Upper lobe of left lung (tissue), 6 donors: ENCODE results near the gene PSMB3. TPM values are rescaled to one million over a fixed set of nuclear protein-coding genes. Genes with fewer than 3 reads are reported as not detected.

ENCODE experiments used
- ATAC-seq, 2 donors: fragments of 200-7000 bp; cut with Tn5 transposase; one replicate each; pipeline ENCODE4 v1.9.1; 2022; ENCODE audit warnings: mild to moderate bottlenecking in 2 of 2, moderate library complexity in 2 of 2; ENCODE audit not compliant: low FRiP score in 2 of 2
- DNase-seq, 2 donors: peaks; one replicate each; pipeline ENCODE4 v3.0.0-alpha.2; 2019 to 2020
- H3K27ac ChIP-seq, 4 donors: fragments of 200-600 bp; sonication (generic); one replicate each; pipeline ENCODE4 v1.5.1; 2016 to 2019
- H3K27me3 ChIP-seq, 4 donors: fragments of 200-600 bp; sonication (generic); one replicate each; pipeline ENCODE4 v1.5.1; 2017 to 2019
- H3K36me3 ChIP-seq, 4 donors: fragments of 200-600 bp; sonication (generic); one replicate each; pipeline ENCODE4 v1.5.1; 2016 to 2019
- H3K4me1 ChIP-seq, 4 donors: fragments of 200-600 bp; sonication (generic); one replicate each; pipeline ENCODE4 v1.5.1; 2018 to 2019
- H3K4me3 ChIP-seq, 4 donors: fragments of 200-600 bp; sonication (generic); one replicate each; pipeline ENCODE4 v1.5.1; 2017 to 2019; ENCODE audit warnings: mild to moderate bottlenecking in 2 of 4, moderate library complexity in 1 of 4
- H3K9me3 ChIP-seq, 4 donors: fragments of 200-600 bp; sonication (generic); one replicate each; pipeline ENCODE4 v1.5.1; 2018 to 2019
- EP300 ChIP-seq, 4 donors: sonication (generic); formaldehyde crosslinking; IDR thresholded peaks; one replicate each; pipeline ENCODE4 v1.5.1; 2017; ENCODE audit warnings: antibody characterized with exemption in 4 of 4, control low read depth in 2 of 4
- POLR2A ChIP-seq, 4 donors: fragments of 450-650 bp; IDR thresholded peaks; one replicate each; pipeline ENCODE4 v1.5.1; 2016 to 2017; ENCODE audit warnings: antibody characterized with exemption in 4 of 4, mild to moderate bottlenecking in 2 of 4
- POLR2AphosphoS5 ChIP-seq, 2 donors: sonication (generic); formaldehyde crosslinking; IDR thresholded peaks; one replicate each; pipeline ENCODE4 v1.5.1; 2017; ENCODE audit warnings: antibody characterized with exemption in 2 of 2
- WGBS, 2 donors: methylation state at CpG; one replicate each; pipeline ENCODE4 v1.1.5; 2017 to 2018; 5-methylcytosine and 5-hydroxymethylcytosine counted together
- total RNA-seq, 6 donors: library from RNA; depleted of rRNA in 4 of 6; stranded (reverse); fragments of >200 nt in 4 of 6; gene quantifications; one replicate each; pipeline versions ENCODE4 v1.1.0 to v1.2.1, GENCODE V29; 2016 to 2021
- TF ChIP-seq, protein P1 (sequence below), 6 experiments: fragments of 450-650 bp in 4 of 6; fragments of 200-600 bp in 2 of 6; sonication (generic) in 2 of 6; IDR thresholded peaks; one replicate each; pipeline ENCODE4 v1.5.1; 2016 to 2019; ENCODE audit warnings: antibody characterized with exemption in 6 of 6
- donor health status: DM: no; HTN: no; CAD: no; lungs with moderate emphysema.
- donor health status: DM: no; HTN: yes; CAD: no; lungs with severe emphysema.

PSMB3 gene
- total RNA-seq, 6 donors from 2014 or later: 61.8 to 157 (median 79.2) TPM

DNA sequence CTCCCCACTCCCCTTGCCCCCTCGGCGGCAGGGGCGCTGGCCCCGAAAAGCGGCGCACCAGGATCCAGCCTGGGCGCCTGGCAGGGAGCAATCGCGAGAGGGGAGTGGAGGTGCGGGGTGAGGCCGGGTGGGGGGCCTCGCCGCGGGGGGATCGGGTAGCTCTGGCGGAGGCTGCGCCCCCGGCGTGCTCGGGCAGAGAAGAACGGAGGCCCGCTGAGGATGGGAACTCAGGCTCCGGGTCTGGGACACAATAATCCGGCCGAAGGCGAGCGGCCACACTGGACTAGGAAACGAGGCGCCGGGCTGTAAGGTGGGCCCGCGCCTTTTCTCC, 3.7 kb upstream of the PSMB3 start:
- Histone ChIP-seq H3K36me3 (no peaks in the 10 kb centered on the region), H3K4me3 (peak overlapping the region; percentile 46 to 86 (median 84)), H3K27ac (peak overlapping the region; percentile 89 to 95 (median 92)), H3K4me1 (peaks cover 58 to 82% (median 80%) of the 10 kb centered on the region in 4 donors), H3K27me3 (peaks cover 0 to 14% (median 2%) of the 10 kb centered on the region in 4 donors), H3K9me3 (no peaks in the 10 kb centered on the region)
- no peak for TF ChIP-seq POLR2A (IDR thresholded peaks at IDR 0.05)
- no peak for TF ChIP-seq EP300 (IDR thresholded peaks at IDR 0.05)
- TF ChIP-seq POLR2AphosphoS5 (IDR thresholded peaks at IDR 0.05): no peak
- TF ChIP-seq, protein P1, sequence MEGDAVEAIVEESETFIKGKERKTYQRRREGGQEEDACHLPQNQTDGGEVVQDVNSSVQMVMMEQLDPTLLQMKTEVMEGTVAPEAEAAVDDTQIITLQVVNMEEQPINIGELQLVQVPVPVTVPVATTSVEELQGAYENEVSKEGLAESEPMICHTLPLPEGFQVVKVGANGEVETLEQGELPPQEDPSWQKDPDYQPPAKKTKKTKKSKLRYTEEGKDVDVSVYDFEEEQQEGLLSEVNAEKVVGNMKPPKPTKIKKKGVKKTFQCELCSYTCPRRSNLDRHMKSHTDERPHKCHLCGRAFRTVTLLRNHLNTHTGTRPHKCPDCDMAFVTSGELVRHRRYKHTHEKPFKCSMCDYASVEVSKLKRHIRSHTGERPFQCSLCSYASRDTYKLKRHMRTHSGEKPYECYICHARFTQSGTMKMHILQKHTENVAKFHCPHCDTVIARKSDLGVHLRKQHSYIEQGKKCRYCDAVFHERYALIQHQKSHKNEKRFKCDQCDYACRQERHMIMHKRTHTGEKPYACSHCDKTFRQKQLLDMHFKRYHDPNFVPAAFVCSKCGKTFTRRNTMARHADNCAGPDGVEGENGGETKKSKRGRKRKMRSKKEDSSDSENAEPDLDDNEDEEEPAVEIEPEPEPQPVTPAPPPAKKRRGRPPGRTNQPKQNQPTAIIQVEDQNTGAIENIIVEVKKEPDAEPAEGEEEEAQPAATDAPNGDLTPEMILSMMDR (IDR thresholded peaks at IDR 0.05): no peak
- ATAC-seq: no peak
- peak in 1 of 2 donors; percentile 89 for DNase-seq
- WGBS, 2 donors: 0% methylated on average over 9 to 29 of the region's 32 CpGs

DNA sequence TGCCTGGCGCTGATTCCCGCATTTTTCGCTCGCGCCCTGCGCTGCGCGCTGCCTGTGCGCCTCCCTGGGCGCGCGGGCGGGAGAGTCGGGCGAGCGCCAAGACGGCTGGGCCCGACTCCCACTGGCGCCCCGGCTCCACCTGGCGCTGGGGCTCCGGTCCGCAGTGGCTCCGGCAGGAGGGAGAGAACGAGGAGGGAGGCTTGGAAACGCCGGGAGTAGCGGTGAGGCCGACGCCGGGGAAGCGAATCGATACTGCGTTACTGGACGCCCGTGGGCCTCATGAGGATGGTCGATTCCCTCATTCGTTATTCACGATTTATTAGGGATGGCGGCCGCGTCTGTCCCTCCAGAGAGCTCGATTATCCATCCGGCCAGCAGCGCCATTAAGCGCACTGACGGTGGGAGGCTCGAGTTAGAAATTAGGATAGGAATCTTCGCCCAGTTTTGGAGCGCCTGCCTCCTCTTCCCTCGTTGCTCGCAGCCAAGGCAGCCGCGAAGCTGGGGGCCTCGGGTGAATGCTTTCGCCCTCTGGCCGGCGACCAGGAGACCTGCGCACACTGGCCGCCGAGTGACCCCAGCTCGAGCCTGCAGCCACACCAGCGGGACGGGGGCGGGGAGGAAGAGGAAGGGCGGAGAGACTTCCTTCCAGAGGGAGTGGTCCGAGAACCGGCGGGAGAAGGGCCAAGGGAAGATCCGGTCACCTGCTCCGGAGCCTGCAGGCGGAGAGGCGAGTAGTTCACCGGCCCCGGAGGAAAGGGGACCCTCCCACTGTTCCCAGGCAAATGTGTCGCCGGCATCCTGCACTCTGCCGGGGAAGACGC, 3.1 kb upstream of the PSMB3 start:
- TF ChIP-seq, protein P1 (IDR thresholded peaks at IDR 0.05): peak in 3 of 6 experiments; percentile 4 to 8 (median 5)
- TF ChIP-seq POLR2A (IDR thresholded peaks at IDR 0.05): peak in 3 of 4 donors; percentile 27 to 77 (median 57)
- peak in 2 of 4 donors; percentile 73 to 83 for TF ChIP-seq EP300 (IDR thresholded peaks at IDR 0.05)
- peak; percentile 82 to 92 for TF ChIP-seq POLR2AphosphoS5 (IDR thresholded peaks at IDR 0.05)
- peak; percentile 38 to 51 for ATAC-seq
- 0 to 2% methylated on average over 2 to 47 of the region's 79 CpGs for WGBS, 2 donors
- no peaks in the 10 kb centered on the region for H3K9me3 ChIP-seq
- peaks cover 0 to 2% (median 0%) of the 10 kb centered on the region in 4 donors for H3K36me3 ChIP-seq
- peak overlapping the region; percentile 46 to 86 (median 84) for H3K4me3 ChIP-seq
- DNase-seq: peak; percentile 91 to 93
- H3K4me1 ChIP-seq: peaks cover 58 to 82% (median 78%) of the 10 kb centered on the region in 4 donors
- H3K27me3 ChIP-seq: peaks cover 0 to 14% (median 2%) of the 10 kb centered on the region in 4 donors
- H3K27ac ChIP-seq: peak overlapping the region; percentile 89 to 95 (median 92)

DNA sequence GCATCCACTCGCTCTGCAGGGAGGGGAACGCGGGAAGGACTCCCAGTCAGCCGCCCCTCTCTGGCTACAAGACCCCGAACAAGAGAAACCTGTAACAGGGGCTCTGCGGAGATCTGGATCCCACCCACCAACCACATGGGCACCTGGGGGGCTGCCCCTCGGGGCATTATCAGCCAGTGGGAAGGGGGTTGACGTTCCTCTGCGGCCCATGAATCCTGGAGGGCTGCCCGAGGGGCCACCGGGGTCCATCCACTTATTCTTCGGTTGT, 2.6 kb upstream of the PSMB3 start:
- no peak for ATAC-seq
- Histone ChIP-seq H3K4me3 (peak overlapping the region; percentile 46 to 86 (median 84)), H3K27ac (peak overlapping the region; percentile 89 to 95 (median 92)), H3K9me3 (no peaks in the 10 kb centered on the region), H3K27me3 (peaks cover 0 to 14% (median 2%) of the 10 kb centered on the region in 4 donors), H3K4me1 (peaks cover 61 to 83% (median 76%) of the 10 kb centered on the region in 4 donors), H3K36me3 (peaks cover 0 to 7% (median 1%) of the 10 kb centered on the region in 4 donors)
- DNase-seq: no peak
- WGBS, 2 donors: 8 to 11% methylated on average over 6 to 12 of the region's 12 CpGs
- TF ChIP-seq EP300 (IDR thresholded peaks at IDR 0.05) (no peak), POLR2AphosphoS5 (IDR thresholded peaks at IDR 0.05) (no peak), POLR2A (IDR thresholded peaks at IDR 0.05) (no peak)
- TF ChIP-seq, protein P1 (IDR thresholded peaks at IDR 0.05): no peak

DNA sequence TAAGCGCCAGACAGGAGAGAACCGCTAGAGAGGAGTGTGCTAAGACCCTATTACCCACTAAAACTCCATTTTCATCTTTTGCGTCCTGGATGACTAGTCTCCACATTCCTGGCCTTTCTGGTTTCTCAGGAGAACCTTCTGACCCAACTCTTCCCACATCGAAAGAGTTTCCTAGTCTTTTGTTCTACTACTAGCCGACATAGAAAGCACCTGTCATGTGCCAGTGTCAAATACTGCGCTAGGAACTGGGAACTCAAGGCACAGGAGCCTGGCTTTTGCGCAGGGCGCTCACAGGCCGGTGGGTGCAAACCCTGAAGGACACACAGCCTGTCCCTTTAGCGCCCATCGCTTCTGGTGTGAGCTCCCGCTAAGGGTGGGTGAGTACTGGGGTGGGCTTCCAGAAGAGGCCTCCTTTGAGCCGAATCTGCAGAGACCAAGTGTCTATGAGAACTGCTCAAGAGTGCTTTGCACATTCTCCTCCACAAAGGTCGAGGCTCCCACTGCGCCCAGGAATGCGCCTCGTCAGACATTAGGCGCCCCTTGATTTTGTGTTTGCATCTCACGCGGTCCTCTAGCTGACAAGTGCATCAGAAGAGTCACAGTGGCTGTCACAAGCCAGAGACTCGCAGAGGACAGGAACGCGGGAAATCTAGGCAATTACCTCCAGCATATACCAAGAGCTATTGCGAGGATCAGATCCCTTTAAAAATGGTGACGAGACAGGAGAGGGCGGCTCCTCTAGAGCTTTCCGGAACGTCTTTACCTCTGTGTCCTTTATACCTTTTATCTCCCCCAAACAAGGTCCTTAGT, 2.0 kb upstream of the PSMB3 start:
- Histone ChIP-seq H3K27ac (peak overlapping the region; percentile 89 to 95 (median 92)), H3K4me1 (peaks cover 61 to 81% (median 73%) of the 10 kb centered on the region in 4 donors), H3K4me3 (peak overlapping the region in 3 of 4 donors; percentile 84 to 86 (median 85)), H3K36me3 (peaks cover 0 to 10% (median 3%) of the 10 kb centered on the region in 4 donors), H3K9me3 (no peaks in the 10 kb centered on the region), H3K27me3 (peaks cover 0 to 14% (median 2%) of the 10 kb centered on the region in 4 donors)
- TF ChIP-seq, protein P1 (IDR thresholded peaks at IDR 0.05): no peak
- no peak for TF ChIP-seq POLR2A (IDR thresholded peaks at IDR 0.05)
- no peak for ATAC-seq
- DNase-seq: no peak
- WGBS, 2 donors: 20 to 24% methylated on average over 25 to 28 of the region's 28 CpGs
